ENCODE results near the gene CAMK2D. TPM values are rescaled to one million over a fixed set of nuclear protein-coding genes. Genes with fewer than 3 reads are reported as not detected.

The CAMK2D gene
- total RNA-seq, 1 experiment from 2014 or later, result 29.5 TPM

DNA sequence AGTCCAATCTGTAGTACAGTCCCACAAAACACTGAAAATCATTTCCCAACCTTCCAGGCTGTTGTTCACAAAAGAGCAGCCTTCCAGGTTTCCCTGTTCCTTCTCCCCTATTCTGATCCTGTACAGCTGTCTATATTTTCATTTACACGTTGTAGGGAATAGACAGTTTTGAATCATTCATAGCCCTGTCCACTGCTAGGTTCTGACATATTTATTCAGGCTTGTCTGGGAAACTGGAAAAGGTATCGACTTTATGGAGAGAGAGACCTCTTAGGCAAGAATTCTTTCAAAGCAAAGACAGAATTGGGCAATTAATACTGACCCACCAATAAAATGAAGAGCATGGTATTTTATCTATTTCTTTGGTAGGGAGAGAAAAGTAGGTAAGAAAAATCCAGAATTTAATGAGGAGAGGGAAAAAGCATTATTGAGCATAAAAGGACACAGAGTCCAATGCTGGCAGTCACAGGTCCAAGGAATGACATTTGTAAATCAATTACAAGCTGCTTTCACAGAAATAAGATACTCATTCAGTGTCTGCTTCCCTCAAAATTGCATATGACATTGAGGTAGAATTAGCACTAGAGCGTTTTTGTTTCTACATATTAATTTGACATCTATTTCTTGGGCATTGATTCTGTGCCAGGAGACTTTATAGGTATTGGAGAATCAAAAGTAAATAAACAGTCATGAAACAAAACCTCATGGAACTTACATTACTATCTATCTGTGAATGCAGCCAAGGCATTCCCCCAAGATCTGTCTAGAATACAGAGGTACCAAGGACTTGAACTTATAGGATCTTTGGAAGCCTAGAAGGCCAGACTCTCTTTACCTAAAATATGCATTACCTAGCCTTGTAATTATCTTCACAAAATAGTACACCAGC, 127.2 kb downstream of the CAMK2D start:
- in situ Hi-C loops (cut with HindIII; ENCODE audit: low pct_unique_long_range_greater_than_20kb, low sequenced_read_pairs), result no loop called here

GRCh38 chr4:113633467-113633866, 128.1 kb downstream of the CAMK2D start:
- Histone ChIP-seq H3K27me3 (ENCODE audit: control insufficient read depth, insufficient read depth, low read length) (no peaks in the 10 kb centered on the region), H3K4me3 (ENCODE audit: low read depth in 2 of 2, low read length in 2 of 2) (no peak overlapping the region), H3K4me1 (ENCODE audit: control insufficient read depth, insufficient read depth, low read length) (peaks cover 40% of the 10 kb centered on the region), H3K36me3 (ENCODE audit: control insufficient read depth, insufficient read depth, low read length) (no peaks in the 10 kb centered on the region), H3K27ac (ENCODE audit: low read length) (0 out of 2 replicates have a peak overlapping the region, but pooled peaks have one; percentile 44), H3K9me3 (ENCODE audit: control insufficient read depth, insufficient read depth, low read depth, low read length) (no peaks in the 10 kb centered on the region)
- POLR2A ChIA-PET, result no interaction called here
- no peak for DNase-seq (ENCODE audit: low read depth, low spot score)
- TF ChIP-seq POLR2AphosphoS5 (IDR thresholded peaks at IDR 0.05; ENCODE audit: low read depth, low read length) (no peak), TCF7L2 (IDR thresholded peaks at IDR 0.05; ENCODE audit: low read depth, low read length) (no peak), SIN3A (IDR thresholded peaks at IDR 0.05; ENCODE audit: borderline replicate concordance, insufficient read depth, low read depth, low read length) (no peak)
- TF ChIP-seq, protein P1, sequence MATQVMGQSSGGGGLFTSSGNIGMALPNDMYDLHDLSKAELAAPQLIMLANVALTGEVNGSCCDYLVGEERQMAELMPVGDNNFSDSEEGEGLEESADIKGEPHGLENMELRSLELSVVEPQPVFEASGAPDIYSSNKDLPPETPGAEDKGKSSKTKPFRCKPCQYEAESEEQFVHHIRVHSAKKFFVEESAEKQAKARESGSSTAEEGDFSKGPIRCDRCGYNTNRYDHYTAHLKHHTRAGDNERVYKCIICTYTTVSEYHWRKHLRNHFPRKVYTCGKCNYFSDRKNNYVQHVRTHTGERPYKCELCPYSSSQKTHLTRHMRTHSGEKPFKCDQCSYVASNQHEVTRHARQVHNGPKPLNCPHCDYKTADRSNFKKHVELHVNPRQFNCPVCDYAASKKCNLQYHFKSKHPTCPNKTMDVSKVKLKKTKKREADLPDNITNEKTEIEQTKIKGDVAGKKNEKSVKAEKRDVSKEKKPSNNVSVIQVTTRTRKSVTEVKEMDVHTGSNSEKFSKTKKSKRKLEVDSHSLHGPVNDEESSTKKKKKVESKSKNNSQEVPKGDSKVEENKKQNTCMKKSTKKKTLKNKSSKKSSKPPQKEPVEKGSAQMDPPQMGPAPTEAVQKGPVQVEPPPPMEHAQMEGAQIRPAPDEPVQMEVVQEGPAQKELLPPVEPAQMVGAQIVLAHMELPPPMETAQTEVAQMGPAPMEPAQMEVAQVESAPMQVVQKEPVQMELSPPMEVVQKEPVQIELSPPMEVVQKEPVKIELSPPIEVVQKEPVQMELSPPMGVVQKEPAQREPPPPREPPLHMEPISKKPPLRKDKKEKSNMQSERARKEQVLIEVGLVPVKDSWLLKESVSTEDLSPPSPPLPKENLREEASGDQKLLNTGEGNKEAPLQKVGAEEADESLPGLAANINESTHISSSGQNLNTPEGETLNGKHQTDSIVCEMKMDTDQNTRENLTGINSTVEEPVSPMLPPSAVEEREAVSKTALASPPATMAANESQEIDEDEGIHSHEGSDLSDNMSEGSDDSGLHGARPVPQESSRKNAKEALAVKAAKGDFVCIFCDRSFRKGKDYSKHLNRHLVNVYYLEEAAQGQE (IDR thresholded peaks at IDR 0.05; ENCODE audit: insufficient read depth in 1 of 2, low read depth in 2 of 2, low read length in 1 of 2), result no peak
- TF ChIP-seq, protein P2, sequence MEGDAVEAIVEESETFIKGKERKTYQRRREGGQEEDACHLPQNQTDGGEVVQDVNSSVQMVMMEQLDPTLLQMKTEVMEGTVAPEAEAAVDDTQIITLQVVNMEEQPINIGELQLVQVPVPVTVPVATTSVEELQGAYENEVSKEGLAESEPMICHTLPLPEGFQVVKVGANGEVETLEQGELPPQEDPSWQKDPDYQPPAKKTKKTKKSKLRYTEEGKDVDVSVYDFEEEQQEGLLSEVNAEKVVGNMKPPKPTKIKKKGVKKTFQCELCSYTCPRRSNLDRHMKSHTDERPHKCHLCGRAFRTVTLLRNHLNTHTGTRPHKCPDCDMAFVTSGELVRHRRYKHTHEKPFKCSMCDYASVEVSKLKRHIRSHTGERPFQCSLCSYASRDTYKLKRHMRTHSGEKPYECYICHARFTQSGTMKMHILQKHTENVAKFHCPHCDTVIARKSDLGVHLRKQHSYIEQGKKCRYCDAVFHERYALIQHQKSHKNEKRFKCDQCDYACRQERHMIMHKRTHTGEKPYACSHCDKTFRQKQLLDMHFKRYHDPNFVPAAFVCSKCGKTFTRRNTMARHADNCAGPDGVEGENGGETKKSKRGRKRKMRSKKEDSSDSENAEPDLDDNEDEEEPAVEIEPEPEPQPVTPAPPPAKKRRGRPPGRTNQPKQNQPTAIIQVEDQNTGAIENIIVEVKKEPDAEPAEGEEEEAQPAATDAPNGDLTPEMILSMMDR (IDR thresholded peaks at IDR 0.05), result no peak
- ATAC-seq, result no peak
- BruUV-seq (replicated peaks), result no TSS peak
- CTCF ChIA-PET, result no interaction called here
- intact Hi-C loops (cut with micrococcal nuclease; ENCODE audit: unreplicated experiment), result no loop called here
- in situ Hi-C loops (cut with HindIII; ENCODE audit: low pct_unique_long_range_greater_than_20kb, low sequenced_read_pairs), result no loop called here

More for the DNA sequence above, 127.2 kb downstream of the CAMK2D start:
- no TSS peak for BruUV-seq (replicated peaks)
- H3K9me3 ChIP-seq (ENCODE audit: control insufficient read depth, insufficient read depth, low read depth, low read length), result no peaks in the 10 kb centered on the region
- H3K4me3 ChIP-seq (ENCODE audit: low read depth in 2 of 2, low read length in 2 of 2), result no peak overlapping the region
- H3K4me1 ChIP-seq (ENCODE audit: control insufficient read depth, insufficient read depth, low read length), result peaks cover 40% of the 10 kb centered on the region
- intact Hi-C loops (cut with micrococcal nuclease; ENCODE audit: unreplicated experiment), result no loop called here
- H3K27ac ChIP-seq (ENCODE audit: low read length), result peak overlapping the region; percentile 44; the same call in 1 of the 2 replicates
- ATAC-seq (no peak), DNase-seq (ENCODE audit: low read depth, low spot score) (no peak)
- ChIA-PET CTCF (no interaction called here), POLR2A (no interaction called here)
- no peak for TF ChIP-seq TCF7L2 (IDR thresholded peaks at IDR 0.05; ENCODE audit: low read depth, low read length)
- TF ChIP-seq, protein P2 (IDR thresholded peaks at IDR 0.05), result no peak
- TF ChIP-seq, protein P1 (IDR thresholded peaks at IDR 0.05; ENCODE audit: insufficient read depth in 1 of 2, low read depth in 2 of 2, low read length in 1 of 2), result no peak
- no peak for TF ChIP-seq POLR2AphosphoS5 (IDR thresholded peaks at IDR 0.05; ENCODE audit: low read depth, low read length)
- TF ChIP-seq SIN3A (IDR thresholded peaks at IDR 0.05; ENCODE audit: borderline replicate concordance, insufficient read depth, low read depth, low read length), result no peak
- no peaks in the 10 kb centered on the region for H3K36me3 ChIP-seq (ENCODE audit: control insufficient read depth, insufficient read depth, low read length)
- H3K27me3 ChIP-seq (ENCODE audit: control insufficient read depth, insufficient read depth, low read length), result no peaks in the 10 kb centered on the region
